Astrocyte of the cerebellum (primary cell): ENCODE measurements around the gene PPP3CA.

Experiments used
- DNase-seq: peaks from one replicate; pipeline ENCODE4 v3.0.0-alpha.2; 2011; ENCODE audit warnings: low read depth
- H3K4me3 ChIP-seq: 2 replicates; pipeline ENCODE4 v1.5.1; 2011; ENCODE audit warnings: mild to moderate bottlenecking, low read depth, low read length, moderate library complexity
- CTCF ChIP-seq: IDR thresholded peaks from 2 replicates; pipeline ENCODE4 v1.5.1; 2012; ENCODE audit warnings: low read length, low read depth, moderate library complexity, mild to moderate bottlenecking; ENCODE audit errors: missing control alignments
- in situ Hi-C: cut with HindIII; loops from 2 replicates; pipeline ENCODE4 v1.10.0; 2017; ENCODE audit warnings: low sequenced_read_pairs

PPP3CA gene

GRCh38 chr4:101155368-101155767, 192.0 kb downstream of the PPP3CA start:
- no peak overlapping the region for H3K4me3 ChIP-seq
- in situ Hi-C loops, result no loop called here
- no peak for TF ChIP-seq CTCF
- DNase-seq, result no peak

- no peak for DNase-seq
- no peak overlapping the region for H3K4me3 ChIP-seq
- in situ Hi-C loops, result no loop called here
- no peak for TF ChIP-seq CTCF
These were observed 193.7 kb downstream of the PPP3CA start for GRCh38 chr4:101153653-101154052.

GRCh38 chr4:101152521-101152920, 194.8 kb downstream of the PPP3CA start:
- in situ Hi-C loops, result no loop called here
- DNase-seq, result no peak
- TF ChIP-seq CTCF, result no peak
- H3K4me3 ChIP-seq, result no peak overlapping the region

GRCh38 chr4:101148551-101148950, 198.8 kb downstream of the PPP3CA start:
- no peak overlapping the region for H3K4me3 ChIP-seq
- TF ChIP-seq CTCF, result no peak
- in situ Hi-C loops, result no loop called here
- no peak for DNase-seq

- DNase-seq, result no peak
These were observed 200.0 kb downstream of the PPP3CA start for GRCh38 chr4:101147283-101147682.

GRCh38 chr4:101145021-101145420, 202.3 kb downstream of the PPP3CA start:
- DNase-seq, result no peak
- no peak for TF ChIP-seq CTCF
- no peak overlapping the region for H3K4me3 ChIP-seq
- in situ Hi-C loops, result no loop called here

More at GRCh38 chr4:101147283-101147682, 200.0 kb downstream of the PPP3CA start:
- in situ Hi-C loops, result no loop called here
- H3K4me3 ChIP-seq, result no peak overlapping the region
- no peak for TF ChIP-seq CTCF

- in situ Hi-C loops, result no loop called here
- H3K4me3 ChIP-seq, result no peak overlapping the region
- no peak for TF ChIP-seq CTCF
- no peak for DNase-seq
These were observed 205.1 kb downstream of the PPP3CA start for GRCh38 chr4:101142259-101142658.
